K562 (cell line): Measurements from ENCODE around the gene HRH3.

Experiments
- CTCF ChIP-seq, 3 experiments: IDR thresholded peaks in 2 of 3; conservative IDR thresholded peaks in 1 of 3; 2 replicates each; pipeline ENCODE4 v1.5.1; 2011 to 2012; ENCODE audit warnings: low read length in 3 of 3, mild to moderate bottlenecking in 3 of 3, control low read depth in 2 of 3, improper control_type of control experiment in 1 of 3, inconsistent platforms in 1 of 3, low read depth in 1 of 3, mixed read lengths in 1 of 3, moderate library complexity in 1 of 3; ENCODE audit not compliant: insufficient read depth in 2 of 3
- E2F5 ChIP-seq: sonication (generic); formaldehyde crosslinking; IDR thresholded peaks from 2 replicates; pipeline ENCODE4 v1.8.0; 2022; ENCODE audit warnings: mild to moderate bottlenecking, missing genetic modification reagents
- KDM5B ChIP-seq: fragments of 200-600 bp; sonication (generic); IDR thresholded peaks from 2 replicates; pipeline ENCODE4 v1.6.1; 2012; ENCODE audit warnings: low read depth, mild to moderate bottlenecking, moderate library complexity, low read length, control low read depth, inconsistent platforms; ENCODE audit not compliant: insufficient replicate concordance
- KLF16 ChIP-seq: IDR thresholded peaks from 2 replicates; pipeline ENCODE4 v1.6.1; 2016; ENCODE audit warnings: antibody characterized with exemption
- ZNF253 ChIP-seq: fragments of 250-450 bp; sonication (Bioruptor Pico); conservative IDR thresholded peaks from 2 replicates; pipeline ENCODE4 v1.6.1; 2021; ENCODE audit warnings: mild to moderate bottlenecking
- ZNF324 ChIP-seq: fragments of 250-450 bp; sonication (Bioruptor Pico); IDR thresholded peaks from 2 replicates; pipeline ENCODE4 v1.4.0; 2020; ENCODE audit warnings: mild to moderate bottlenecking

- TF ChIP-seq KLF16 (no peak), KDM5B (no peak), CTCF (IDR thresholded peaks at IDR 0.05 in 2 of 3, conservative IDR thresholded peaks at IDR 0.05 in 1 of 3; ENCODE audit: insufficient read depth in 2 of 3, low read depth in 1 of 3, low read length in 3 of 3) (no peak), ZNF324 (CRISPR knock-in tag) (no peak), E2F5 (CRISPR knock-in tag) (no peak), ZNF253 (CRISPR knock-in tag) (no peak)
Observed at GRCh38 chr20:62200491-62201172, 19.4 kb downstream of the HRH3 start.
